ENCODE measurements around the gene LCN1. TPM values are rescaled to one million over a fixed set of nuclear protein-coding genes. Genes with fewer than 3 reads are reported as not detected.

LCN1 gene
- total RNA-seq, 1 experiment from 2014 or later: not detected

DNA sequence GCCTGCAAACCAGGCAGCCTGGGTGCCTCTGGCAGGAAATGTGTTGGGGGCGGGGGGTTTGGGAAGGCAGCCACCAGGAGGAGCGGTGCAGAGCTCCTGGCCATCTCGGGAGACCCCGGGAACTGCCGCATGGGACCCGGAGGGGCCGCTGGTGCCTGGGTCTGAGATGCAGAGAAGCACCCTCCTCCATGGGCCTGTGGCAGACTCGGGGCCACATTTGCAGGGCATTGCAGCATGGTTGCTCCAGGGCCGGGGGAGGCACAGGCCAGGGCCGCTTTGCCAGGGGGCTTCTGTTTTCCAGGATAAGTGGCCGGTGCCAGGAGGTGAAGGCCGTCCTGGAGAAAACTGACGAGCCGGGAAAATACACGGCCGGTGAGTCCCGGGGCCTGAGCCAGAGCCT, 1.7 kb downstream of the LCN1 start:
- POLR2A ChIA-PET (ENCODE audit: unreplicated experiment): no interaction called here
- Histone ChIP-seq H3K79me2 (ENCODE audit: low read depth) (no peaks in the 10 kb centered on the region), H4K20me1 (ENCODE audit: insufficient read depth) (no peaks in the 10 kb centered on the region), H3K4me3 (no peak overlapping the region), H3K27me3 (ENCODE audit: insufficient read depth, low read depth) (peaks cover 56% of the 10 kb centered on the region), H3K9me2 (ENCODE audit: insufficient read depth) (no peaks in the 10 kb centered on the region), H3K4me2 (no peak overlapping the region), H3F3A (ENCODE audit: insufficient read depth, low read depth) (no peaks in the 10 kb centered on the region), H3K27ac (no peak overlapping the region), H3K4me1 (replicated peaks; ENCODE audit: insufficient read depth) (no peaks in the 10 kb centered on the region), H3K36me3 (ENCODE audit: low read depth) (no peaks in the 10 kb centered on the region), H2AFZ (no peak overlapping the region), H3K9me3 (ENCODE audit: insufficient read depth, low read depth) (no peaks in the 10 kb centered on the region)
- CTCF ChIA-PET: no interaction called here
- no peak for TF ChIP-seq EZH2 (IDR thresholded peaks at IDR 0.05; ENCODE audit: low read depth)
- TF ChIP-seq, protein P1, sequence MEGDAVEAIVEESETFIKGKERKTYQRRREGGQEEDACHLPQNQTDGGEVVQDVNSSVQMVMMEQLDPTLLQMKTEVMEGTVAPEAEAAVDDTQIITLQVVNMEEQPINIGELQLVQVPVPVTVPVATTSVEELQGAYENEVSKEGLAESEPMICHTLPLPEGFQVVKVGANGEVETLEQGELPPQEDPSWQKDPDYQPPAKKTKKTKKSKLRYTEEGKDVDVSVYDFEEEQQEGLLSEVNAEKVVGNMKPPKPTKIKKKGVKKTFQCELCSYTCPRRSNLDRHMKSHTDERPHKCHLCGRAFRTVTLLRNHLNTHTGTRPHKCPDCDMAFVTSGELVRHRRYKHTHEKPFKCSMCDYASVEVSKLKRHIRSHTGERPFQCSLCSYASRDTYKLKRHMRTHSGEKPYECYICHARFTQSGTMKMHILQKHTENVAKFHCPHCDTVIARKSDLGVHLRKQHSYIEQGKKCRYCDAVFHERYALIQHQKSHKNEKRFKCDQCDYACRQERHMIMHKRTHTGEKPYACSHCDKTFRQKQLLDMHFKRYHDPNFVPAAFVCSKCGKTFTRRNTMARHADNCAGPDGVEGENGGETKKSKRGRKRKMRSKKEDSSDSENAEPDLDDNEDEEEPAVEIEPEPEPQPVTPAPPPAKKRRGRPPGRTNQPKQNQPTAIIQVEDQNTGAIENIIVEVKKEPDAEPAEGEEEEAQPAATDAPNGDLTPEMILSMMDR (conservative IDR thresholded peaks at IDR 0.05): no peak
- intact Hi-C loops (cut with micrococcal nuclease; ENCODE audit: unreplicated experiment): no loop called here
- BruUV-seq (replicated peaks): no TSS peak
- no peak for DNase-seq

DNA sequence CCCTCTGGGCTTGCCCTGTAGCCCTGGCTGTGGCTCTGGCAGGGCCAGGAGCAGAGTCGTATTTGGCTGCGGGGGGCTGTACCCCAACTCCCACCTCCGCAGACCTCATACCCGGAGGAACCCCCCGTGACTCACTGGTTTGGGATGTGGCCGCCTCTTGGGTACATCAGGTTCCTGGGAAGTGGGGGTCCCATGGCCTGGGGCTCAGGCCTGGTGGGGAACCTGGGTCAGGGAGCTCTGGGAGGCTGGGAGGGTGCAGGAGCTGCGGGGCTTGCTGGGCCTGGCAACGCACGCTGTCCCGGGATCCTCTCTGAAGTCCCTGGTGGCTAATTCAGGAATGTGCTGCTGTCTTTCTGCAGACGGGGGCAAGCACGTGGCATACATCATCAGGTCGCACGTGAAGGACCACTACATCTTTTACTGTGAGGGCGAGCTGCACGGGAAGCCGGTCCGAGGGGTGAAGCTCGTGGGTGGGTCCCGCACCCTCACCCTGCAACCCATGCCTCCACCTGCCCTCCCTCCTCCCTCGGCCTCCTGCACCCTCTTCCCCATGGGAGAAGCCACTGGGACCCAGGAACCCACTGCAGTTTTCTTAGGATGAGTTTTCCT, 2.4 kb downstream of the LCN1 start:
- Histone ChIP-seq H3K27me3 (ENCODE audit: insufficient read depth, low read depth) (peaks cover 55% of the 10 kb centered on the region), H3K36me3 (ENCODE audit: low read depth) (no peaks in the 10 kb centered on the region), H3K27ac (no peak overlapping the region), H3K4me1 (replicated peaks; ENCODE audit: insufficient read depth) (no peaks in the 10 kb centered on the region), H4K20me1 (ENCODE audit: insufficient read depth) (no peaks in the 10 kb centered on the region), H2AFZ (no peak overlapping the region), H3K4me2 (no peak overlapping the region), H3K4me3 (no peak overlapping the region), H3K79me2 (ENCODE audit: low read depth) (no peaks in the 10 kb centered on the region), H3F3A (ENCODE audit: insufficient read depth, low read depth) (no peaks in the 10 kb centered on the region), H3K9me2 (ENCODE audit: insufficient read depth) (no peaks in the 10 kb centered on the region), H3K9me3 (ENCODE audit: insufficient read depth, low read depth) (no peaks in the 10 kb centered on the region)
- BruUV-seq (replicated peaks): no TSS peak
- no peak for TF ChIP-seq EZH2 (IDR thresholded peaks at IDR 0.05; ENCODE audit: low read depth)
- intact Hi-C loops (cut with micrococcal nuclease; ENCODE audit: unreplicated experiment): no loop called here
- ChIA-PET POLR2A (ENCODE audit: unreplicated experiment) (no interaction called here), CTCF (no interaction called here)
- no peak for DNase-seq

DNA sequence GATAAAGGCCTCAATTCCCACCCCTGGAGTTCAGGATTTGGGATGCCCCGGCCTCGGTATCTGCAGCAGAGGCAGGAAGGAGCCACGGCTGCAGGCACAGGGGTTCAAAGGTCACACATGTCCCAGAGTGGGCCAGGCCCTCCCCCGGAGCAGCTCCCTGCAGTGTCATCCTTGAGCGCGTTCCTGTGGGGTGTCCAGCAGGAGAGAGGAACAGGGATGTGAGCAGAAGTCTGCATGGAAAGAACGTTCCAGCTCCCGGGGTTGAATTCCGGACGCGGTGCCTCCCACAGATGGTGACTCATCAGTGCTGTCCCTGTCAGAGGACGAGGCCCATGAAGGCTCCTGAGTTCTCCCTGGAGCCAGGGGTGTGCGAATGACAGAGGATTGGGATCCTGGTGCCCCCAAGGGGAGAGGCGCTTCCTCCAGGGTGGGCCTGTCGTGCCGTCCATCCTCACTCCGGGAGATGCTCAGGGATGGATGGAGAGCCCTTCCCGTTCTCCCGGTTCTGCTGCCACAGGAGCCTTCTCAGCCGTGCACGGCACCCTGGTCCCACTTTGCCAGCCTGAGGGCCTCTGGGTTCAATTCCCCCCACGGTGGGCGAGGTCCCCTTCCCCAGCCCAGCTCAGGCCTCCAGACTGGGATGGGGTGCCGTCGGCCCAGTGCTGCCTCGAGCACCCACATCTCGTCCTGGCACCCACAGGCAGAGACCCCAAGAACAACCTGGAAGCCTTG, 3.1 kb downstream of the LCN1 start:
- POLR2A ChIA-PET (ENCODE audit: unreplicated experiment): no interaction called here
- intact Hi-C loops (cut with micrococcal nuclease; ENCODE audit: unreplicated experiment): no loop called here
- Histone ChIP-seq H3K9me3 (ENCODE audit: insufficient read depth, low read depth) (no peaks in the 10 kb centered on the region), H3K4me3 (no peak overlapping the region), H4K20me1 (ENCODE audit: insufficient read depth) (no peaks in the 10 kb centered on the region), H2AFZ (no peak overlapping the region), H3K4me2 (no peak overlapping the region), H3K9me2 (ENCODE audit: insufficient read depth) (no peaks in the 10 kb centered on the region), H3F3A (ENCODE audit: insufficient read depth, low read depth) (no peaks in the 10 kb centered on the region), H3K79me2 (ENCODE audit: low read depth) (no peaks in the 10 kb centered on the region), H3K27me3 (ENCODE audit: insufficient read depth, low read depth) (peaks cover 54% of the 10 kb centered on the region), H3K4me1 (replicated peaks; ENCODE audit: insufficient read depth) (no peaks in the 10 kb centered on the region), H3K36me3 (ENCODE audit: low read depth) (no peaks in the 10 kb centered on the region), H3K27ac (no peak overlapping the region)
- TF ChIP-seq, protein P1 (conservative IDR thresholded peaks at IDR 0.05): no peak
- no peak for TF ChIP-seq EZH2 (IDR thresholded peaks at IDR 0.05; ENCODE audit: low read depth)
- no TSS peak for BruUV-seq (replicated peaks)
- DNase-seq: no peak
- CTCF ChIA-PET: no interaction called here

Measured in PC-9 (cell line).